ENCODE results near the gene SFTPB.

SFTPB gene

GRCh38 chr2:85702172-85702571, 34.2 kb upstream of the SFTPB start:
- no peak for DNase-seq (ENCODE audit: low read depth)

DNA sequence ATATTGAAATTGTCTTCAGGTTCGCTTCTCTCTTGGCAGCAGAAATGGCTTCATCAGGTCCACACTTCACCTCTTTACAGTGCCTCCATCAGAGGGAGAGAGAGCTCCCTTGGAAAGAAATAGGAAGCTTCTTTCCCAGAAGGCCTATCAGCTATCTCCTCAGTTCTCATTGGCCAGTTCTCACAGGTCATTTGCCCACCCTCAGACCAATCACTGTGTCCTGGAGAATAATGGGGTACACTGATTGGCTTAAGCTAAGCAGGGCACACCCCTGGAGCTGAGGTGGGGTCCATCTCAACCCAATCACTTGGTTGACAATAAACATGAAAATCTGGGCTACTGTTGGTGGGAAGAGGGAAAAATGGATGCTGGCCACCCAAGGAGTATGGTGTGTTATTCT, 31.3 kb upstream of the SFTPB start:
- DNase-seq (ENCODE audit: low read depth): no peak

- no peak for DNase-seq (ENCODE audit: low read depth)
These were observed 30.9 kb upstream of the SFTPB start for GRCh38 chr2:85698880-85699254.

DNA sequence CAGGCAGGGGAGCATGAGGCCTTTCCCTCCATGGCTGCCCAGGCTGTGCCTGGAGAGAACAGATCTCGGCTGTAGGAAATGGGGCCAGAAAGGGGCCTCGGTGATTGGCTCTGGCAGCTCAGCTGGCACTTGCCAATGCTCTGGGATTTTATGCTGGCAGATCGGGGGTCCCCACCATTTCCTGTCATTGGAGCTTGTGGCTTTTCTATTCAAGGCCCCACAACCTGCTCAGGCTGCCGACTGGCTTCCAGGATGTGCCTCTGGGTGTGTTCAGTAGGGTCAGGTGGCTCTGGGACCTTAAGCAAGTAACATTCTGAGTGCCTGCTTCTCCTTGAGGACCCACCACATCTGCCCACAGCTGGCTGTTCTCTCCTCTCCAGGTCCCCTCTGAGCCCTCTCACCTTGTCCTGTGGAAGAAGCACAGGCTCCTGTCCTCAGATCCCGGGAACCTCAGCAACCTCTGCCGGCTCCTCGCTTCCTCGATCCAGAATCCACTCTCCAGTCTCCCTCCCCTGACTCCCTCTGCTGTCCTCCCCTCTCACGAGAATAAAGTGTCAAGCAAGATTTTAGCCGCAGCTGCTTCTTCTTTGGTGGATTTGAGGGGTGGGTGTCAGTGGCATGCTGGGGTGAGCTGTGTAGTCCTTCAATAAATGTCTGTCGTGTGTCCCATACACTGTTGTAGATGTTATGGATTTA, 30.3 kb upstream of the SFTPB start:
- DNase-seq (ENCODE audit: low read depth): no peak

GRCh38 chr2:85697716-85698115, 29.7 kb upstream of the SFTPB start:
- no peak for DNase-seq (ENCODE audit: low read depth)

DNA sequence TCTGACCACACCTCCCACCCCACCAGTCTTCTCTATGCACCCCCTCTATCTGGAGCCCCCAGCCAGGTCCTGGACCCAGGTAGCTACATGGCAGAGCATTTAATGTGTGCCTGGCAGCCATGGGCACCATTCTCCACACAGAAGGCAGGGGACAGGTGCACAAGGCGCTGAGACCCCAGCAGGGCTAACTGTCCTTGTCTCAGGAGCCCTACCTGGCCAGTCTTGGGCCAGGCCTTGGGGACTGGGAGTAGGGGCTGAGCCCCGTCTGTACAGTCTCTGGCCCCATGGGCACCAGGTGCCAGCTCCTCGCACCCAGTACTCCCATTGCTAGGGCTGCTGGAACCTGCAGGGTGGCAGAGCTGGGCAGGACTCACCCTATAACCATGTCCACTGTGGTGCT, 29.1 kb upstream of the SFTPB start:
- no peak for DNase-seq (ENCODE audit: low read depth)

DNA sequence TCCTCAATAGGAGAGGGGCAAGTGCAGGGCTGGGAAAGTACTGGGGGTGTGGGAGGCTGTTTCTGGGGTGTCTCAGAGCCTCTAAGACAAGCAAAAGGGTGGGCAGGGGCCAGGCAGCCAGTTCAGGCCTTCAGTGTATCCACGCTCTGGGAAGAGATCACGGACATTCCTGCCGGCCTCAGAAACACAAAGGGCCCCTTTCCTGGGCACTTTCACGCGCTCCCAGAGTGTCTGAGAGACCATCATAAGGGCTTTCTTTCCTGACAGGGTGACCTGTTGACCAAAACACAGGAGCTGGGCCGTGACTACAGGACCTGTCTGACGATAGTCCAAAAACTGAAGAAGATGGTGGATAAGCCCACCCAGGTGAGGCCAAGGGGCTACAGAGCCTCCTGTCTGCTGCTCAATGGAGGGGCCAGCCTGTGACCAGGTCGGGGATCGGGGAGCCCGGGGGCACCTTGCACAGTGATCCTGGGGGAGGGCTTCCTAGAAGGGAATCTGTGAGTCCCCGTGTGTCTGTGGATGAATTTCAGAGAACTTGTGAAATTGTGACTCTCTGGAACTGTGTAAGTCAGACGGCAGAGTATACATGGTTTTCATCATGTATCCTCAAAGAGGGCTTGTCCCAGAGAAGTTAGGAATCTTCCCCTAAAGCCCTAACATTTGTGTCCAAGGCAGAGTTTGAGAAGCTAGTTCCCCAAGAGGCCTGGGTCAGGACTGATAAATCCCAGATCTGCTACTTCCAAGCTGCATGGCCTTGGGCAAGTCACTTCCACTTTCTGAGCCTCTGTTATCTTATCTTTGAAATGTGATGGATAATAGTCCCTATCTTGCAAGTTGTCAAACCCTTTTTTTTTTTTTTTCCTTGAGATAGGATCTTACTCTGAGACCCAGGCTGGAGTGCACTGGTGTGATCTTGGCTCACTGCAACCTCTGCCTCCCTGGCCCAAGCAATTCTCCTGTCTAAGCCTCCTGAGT, 28.0 kb upstream of the SFTPB start:
- DNase-seq (ENCODE audit: low read depth): no peak

DNA sequence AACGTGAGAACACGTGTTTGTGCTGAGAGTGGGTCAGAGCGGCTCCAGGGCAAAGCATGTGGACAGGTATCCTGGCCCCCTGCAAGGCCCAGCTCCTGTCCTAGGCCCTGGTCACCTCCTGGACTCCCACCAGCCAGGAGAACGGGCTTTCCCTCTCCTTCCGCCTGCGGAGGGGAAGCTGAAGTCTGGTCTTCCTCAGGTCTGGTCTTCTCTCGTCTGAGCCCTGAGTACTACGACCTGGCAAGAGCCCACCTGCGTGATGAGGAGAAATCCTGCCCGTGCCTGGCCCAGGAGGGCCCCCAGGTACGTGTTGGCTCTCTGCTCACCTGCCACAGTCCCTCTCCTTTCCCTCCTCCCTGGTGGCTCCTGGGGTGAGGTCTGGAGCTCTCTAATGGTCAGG, 27.1 kb upstream of the SFTPB start:
- DNase-seq (ENCODE audit: low read depth): no peak

- DNase-seq (ENCODE audit: low read depth): no peak
These were observed 26.3 kb upstream of the SFTPB start, which contains the start of gene GNLY for GRCh38 chr2:85694052-85695025. Gene GNLY (plus strand): TSS chr2:85694358. CDS start chr2:85694419, 61 bp downstream.

DNA sequence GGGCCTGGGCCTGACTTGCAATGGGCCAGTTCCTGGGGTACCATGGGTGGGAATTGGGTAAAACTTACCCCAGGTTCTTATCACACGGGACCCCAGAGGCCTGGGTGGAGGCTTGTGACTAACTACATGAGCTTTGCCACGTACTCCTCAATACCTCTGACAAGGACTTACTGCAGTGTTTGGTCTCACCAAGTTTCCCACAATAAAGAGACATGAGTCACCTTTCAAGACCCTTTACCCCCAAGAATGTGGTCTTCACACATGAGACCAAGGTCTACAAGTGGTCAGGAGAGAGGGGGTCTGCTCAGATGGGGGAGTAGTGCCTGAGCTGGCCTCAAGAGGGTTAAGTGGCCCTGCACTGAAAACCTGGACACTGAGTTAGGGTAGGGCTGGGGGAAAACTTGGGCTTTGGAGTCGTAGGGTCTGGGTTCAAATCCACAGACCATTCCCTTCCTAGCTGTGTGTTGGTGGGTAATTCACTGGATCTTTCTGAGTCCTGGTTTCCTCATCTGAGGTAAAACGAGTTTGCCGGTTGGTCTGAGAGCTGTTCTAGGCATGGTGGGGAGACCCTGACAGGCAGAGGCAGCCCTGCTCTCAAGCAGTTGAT, 24.1 kb upstream of the SFTPB start:
- DNase-seq (ENCODE audit: low read depth): no peak

- no peak for DNase-seq (ENCODE audit: low read depth)
These were observed 22.9 kb upstream of the SFTPB start for GRCh38 chr2:85690932-85691331.

DNA sequence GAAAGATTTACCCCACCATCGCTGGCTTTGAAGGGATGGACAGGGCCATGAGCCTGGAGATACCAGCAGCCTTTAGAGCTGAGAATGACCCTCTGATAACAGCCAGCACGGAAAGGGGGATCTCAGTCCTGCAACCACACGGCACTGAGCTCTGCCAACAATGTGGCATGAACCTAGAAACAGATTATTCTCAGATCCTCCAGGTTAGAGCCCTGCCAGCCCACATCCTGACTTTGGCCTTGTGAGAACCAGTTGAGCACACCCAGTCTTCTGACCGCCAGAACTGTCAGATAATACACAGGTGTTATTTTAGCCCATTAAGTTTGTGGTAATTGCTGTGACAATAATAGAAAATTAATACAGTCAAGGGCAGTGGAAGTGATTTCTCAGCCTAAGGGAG, 16.8 kb upstream of the SFTPB start:
- no peak for DNase-seq (ENCODE audit: low read depth)

DNA sequence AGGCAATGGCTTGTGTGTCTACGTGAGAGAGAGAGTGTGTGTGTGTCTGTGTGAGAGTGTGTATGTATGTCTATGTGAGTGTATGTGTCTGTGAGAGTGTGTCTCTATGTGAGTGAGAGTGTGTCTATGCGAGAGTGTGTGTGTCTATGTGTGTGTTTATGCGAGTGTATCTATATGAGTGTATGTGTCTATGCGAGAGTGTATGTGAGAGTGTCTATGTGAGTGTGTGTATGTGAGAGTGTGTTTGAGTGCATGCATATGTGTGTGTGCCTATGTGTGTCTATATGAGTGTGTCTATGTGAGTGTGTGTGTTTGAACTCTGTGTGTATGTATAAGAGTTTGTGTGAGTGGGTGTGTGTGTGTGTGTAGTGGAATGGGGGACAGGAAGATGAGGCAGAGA, 16.4 kb upstream of the SFTPB start:
- DNase-seq (ENCODE audit: low read depth): no peak

- no peak for DNase-seq (ENCODE audit: low read depth)
These were observed 14.4 kb upstream of the SFTPB start for GRCh38 chr2:85682378-85682777.

DNA sequence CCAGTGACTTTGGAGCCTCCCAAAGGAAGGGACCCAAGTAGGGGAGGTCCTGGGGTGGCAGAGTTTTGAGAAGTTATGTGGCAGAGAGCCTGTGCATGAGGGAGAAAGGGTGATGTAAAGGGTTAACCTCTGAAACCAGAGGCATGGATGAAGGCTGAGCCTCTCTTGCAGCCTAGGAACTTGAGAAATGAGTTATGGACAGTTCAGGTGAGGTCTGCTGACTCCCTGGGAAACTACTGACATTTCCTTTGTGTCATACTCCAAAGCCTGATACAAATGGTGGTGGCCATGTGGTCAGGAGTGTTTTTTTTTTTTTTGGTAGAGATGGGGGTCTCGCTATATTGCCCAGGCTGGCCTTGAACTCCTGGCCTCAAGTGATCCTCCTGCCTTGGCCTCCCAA, 13.8 kb upstream of the SFTPB start:
- no peak for DNase-seq (ENCODE audit: low read depth)

- no peak for DNase-seq (ENCODE audit: low read depth)
These were observed 13.4 kb upstream of the SFTPB start for GRCh38 chr2:85681372-85681763.

GRCh38 chr2:85680707-85681371, 12.8 kb upstream of the SFTPB start:
- DNase-seq (ENCODE audit: low read depth): no peak

GRCh38 chr2:85678794-85679672, 11.0 kb upstream of the SFTPB start:
- DNase-seq (ENCODE audit: low read depth): peak; percentile 61

DNA sequence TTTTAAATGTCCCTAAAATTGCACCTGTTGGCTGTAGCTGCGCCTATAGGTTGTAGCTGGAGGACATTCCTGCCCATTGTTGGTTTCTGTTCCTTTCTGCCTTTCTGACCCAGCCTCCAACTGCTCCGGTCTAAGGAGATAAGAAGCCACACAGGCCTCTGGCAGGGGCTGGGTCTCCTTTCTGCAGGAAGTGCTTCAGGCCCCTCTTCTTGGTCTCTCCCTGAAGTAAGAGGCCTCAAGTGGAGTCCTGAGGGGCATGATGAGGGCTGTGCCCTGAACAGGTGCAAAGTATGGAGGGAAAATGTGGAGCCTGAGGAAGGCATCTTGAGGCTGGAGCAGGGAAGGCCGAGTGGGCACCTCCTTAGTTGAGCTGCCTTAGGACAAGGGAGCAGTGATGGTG, 10.4 kb upstream of the SFTPB start:
- DNase-seq (ENCODE audit: low read depth): no peak

All from stimulated activated CD8-positive, alpha-beta memory T cell treated with anti-CD3 and anti-CD28 coated beads, Interleukin-4, amount 100 ng/mL, for 24 hours (primary cell).